GM12878 (cell line): ENCODE results near the gene C1R. TPM values are rescaled to one million over a fixed set of nuclear protein-coding genes. Genes with fewer than 3 reads are reported as not detected.

Source experiments
- ATAC-seq: fragments of 200-7000 bp; cut with Tn5 transposase; 3 replicates; pipeline ENCODE4 v1.9.1; 2020; ENCODE audit warnings: mild to moderate bottlenecking, moderate library complexity
- BruUV-seq: library from RNA; stranded (reverse); fragments of 400-500 nt; replicated peaks from 2 replicates; lab custom pipeline; 2021; lab: Mats Ljungman, UMichigan
- CTCF ChIA-PET: fragments of 300-600 bp; sonication (Branson Sonifier 250); formaldehyde crosslinking; extraction: SDS; loops from one replicate; lab custom pipeline; 2021; ENCODE audit warnings: inconsistent platforms; lab: Yijun Ruan, JAX
- POLR2A ChIA-PET: fragments of 350-600 bp; formaldehyde crosslinking; extraction: SDS; loops from one replicate; lab custom pipeline; 2021; ENCODE audit warnings: inconsistent platforms; lab: Charles Lee
- RAD21 ChIA-PET: fragments of 300-600 bp; sonication (Branson Sonifier 250); formaldehyde crosslinking; loops from one replicate; lab custom pipeline; 2023; ENCODE audit warnings: antibody characterized with exemption; ENCODE audit not compliant: unreplicated experiment; lab: Charles Lee
- SMC1A ChIA-PET: fragments of 300-600 bp; sonication (Branson Sonifier 250); formaldehyde crosslinking; loops from one replicate; lab custom pipeline; 2023; ENCODE audit not compliant: unreplicated experiment, uncharacterized antibody; lab: Charles Lee
- DNase-seq: peaks from one replicate; pipeline ENCODE4 v3.0.0-alpha.2; 2011; ENCODE audit warnings: low read depth, low spot score
- FAIRE-seq: peaks from 3 replicates; lab custom pipeline; 2011; peaks lifted over from hg19 to GRCh38; lab: Jason Lieb, UNC
- H2AFZ ChIP-seq: 2 replicates; pipeline ENCODE4 v1.6.0; 2011; ENCODE audit warnings: low read depth, low read length, control low read depth; ENCODE audit not compliant: control insufficient read depth
- H3K27ac ChIP-seq: 2 replicates; pipeline ENCODE4 v1.5.1; 2011; ENCODE audit warnings: control low read depth; ENCODE audit not compliant: control insufficient read depth, insufficient read depth
- H3K27me3 ChIP-seq, 2 experiments: replicated peaks in 1 of 2; 2 replicates each; pipeline versions ENCODE4 v1.6.0 to v1.6.1; 2011; ENCODE audit warnings: low read length in 1 of 2; ENCODE audit not compliant: control insufficient read depth in 2 of 2, insufficient read depth in 2 of 2
- H3K36me3 ChIP-seq, 2 experiments: 2 replicates each; pipeline ENCODE4 v1.5.1; 2011; ENCODE audit warnings: low read length in 1 of 2; ENCODE audit not compliant: control insufficient read depth in 2 of 2, insufficient read depth in 2 of 2
- H3K4me1 ChIP-seq: 2 replicates; pipeline ENCODE4 v1.6.1; 2011; ENCODE audit warnings: mild to moderate bottlenecking, low read length, moderate library complexity, mixed read lengths; ENCODE audit not compliant: control insufficient read depth, insufficient read depth
- H3K4me2 ChIP-seq: 2 replicates; pipeline ENCODE4 v1.6.0; 2011; ENCODE audit warnings: control low read depth; ENCODE audit not compliant: control insufficient read depth, insufficient read depth
- H3K4me3 ChIP-seq: fragments of 200-600 bp; sonication (generic); 2 replicates; pipeline ENCODE4 v1.5.1; 2016
- H3K79me2 ChIP-seq: 2 replicates; pipeline ENCODE4 v1.6.0; 2011; ENCODE audit warnings: low read length; ENCODE audit not compliant: control insufficient read depth, insufficient read depth
- H3K9ac ChIP-seq: 2 replicates; pipeline ENCODE4 v1.8.0; 2011; ENCODE audit warnings: low read length, control low read depth, mixed read lengths; ENCODE audit not compliant: control insufficient read depth, insufficient read depth
- H3K9me3 ChIP-seq: replicated peaks from 3 replicates; pipeline ENCODE4 v1.5.1; 2011; ENCODE audit warnings: mild to moderate bottlenecking, low read length; ENCODE audit not compliant: control insufficient read depth, insufficient read depth
- H4K20me1 ChIP-seq: 2 replicates; pipeline ENCODE4 v1.6.0; 2011; ENCODE audit not compliant: control insufficient read depth, insufficient read depth
- ATF2 ChIP-seq: IDR thresholded peaks from 2 replicates; pipeline ENCODE4 v1.6.1; 2012; ENCODE audit warnings: low read length, inconsistent platforms
- HDAC6 ChIP-seq: fragments of 200-600 bp; sonication (generic); IDR thresholded peaks from one replicate; pipeline ENCODE4 v1.8.0; 2017; ENCODE audit warnings: antibody characterized with exemption; ENCODE audit not compliant: unreplicated experiment
- PAX5 ChIP-seq: IDR thresholded peaks from 2 replicates; pipeline ENCODE4 v1.6.1; 2011; ENCODE audit warnings: low read depth, low read length, borderline replicate concordance
- STAT3 ChIP-seq: IDR thresholded peaks from 2 replicates; pipeline ENCODE4 v1.6.1; 2011; ENCODE audit warnings: low read depth, low read length, improper control_type of control experiment
- ZBTB11 ChIP-seq: fragments of 450-650 bp; formaldehyde crosslinking; IDR thresholded peaks from 2 replicates; pipeline ENCODE4 v1.5.0; 2022; ENCODE audit warnings: mild to moderate bottlenecking, missing genetic modification characterization
- ZBTB33 ChIP-seq: fragments of 450-650 bp; IDR thresholded peaks from 2 replicates; pipeline ENCODE4 v1.6.1; 2017; ENCODE audit warnings: mild to moderate bottlenecking
- WGBS: methylation state at CpG from one replicate; pipeline ENCODE4 v1.1.6; 2016; ENCODE audit warnings: low lambda C conversion rate; ENCODE audit not compliant: insufficient replicate concordance, insufficient coverage; ENCODE audit errors: missing lambda C conversion rate; 5-methylcytosine and 5-hydroxymethylcytosine counted together
- in situ Hi-C: fragments of 300-500 bp; cut with MboI; formaldehyde crosslinking; loops from 9 replicates; pipeline ENCODE4 v1.14.3; 2018; ENCODE audit warnings: mixed read lengths
- intact Hi-C: fragments of 100-400 bp; cut with micrococcal nuclease; formaldehyde crosslinking; loops from one replicate; pipeline ENCODE4 v1.14.2; 2022; ENCODE audit not compliant: unreplicated experiment
- polyA plus RNA-seq, 11 experiments: library from polyadenylated mRNA; depleted of rRNA in 4 of 11; unstranded in 6 of 11; stranded (reverse) in 5 of 11; fragments of >200 nt; fragmentation: Nextera tagmentation in 4 of 11; fragmentation: Illumina TruSeq in 1 of 11; extraction: Ambion mirVana in 4 of 11; extraction: Trizol in 1 of 11; gene quantifications; 1 replicate in 1 of 11; 2 replicates in 10 of 11; pipeline versions ENCODE4 v1.2.1 to v1.2.3, GENCODE V29; 2011 to 2016; ENCODE audit warnings: inconsistent platforms in 2 of 11, missing spikeins in 2 of 11, low read depth in 1 of 11
- total RNA-seq, 4 experiments: library from RNA; depleted of rRNA in 3 of 4; stranded (reverse); fragments of >200 nt in 3 of 4; fragmentation: Illumina TruSeq in 1 of 4; extraction: Trizol in 1 of 4; gene quantifications; 2 replicates each; pipeline versions ENCODE4 v1.2.1 to v1.2.3, GENCODE V29; 2013 to 2021

The C1R gene
- total and polyA plus RNA-seq, 10 of the 15 experiments (the other 5 are each of a cell fraction or from before 2014, with no cell fraction given) = 0.31 to 1.9 (median 0.96) TPM; not detected in 1

- no peak for FAIRE-seq
- ChIA-PET SMC1A (no interaction called here), POLR2A (no interaction called here), CTCF (interaction anchor here (0.9 to 6.3 kb wide), 3 partner anchors 13 to 144 kb away, joined by 3 to 32 read pairs (median 8); partner anchors contain the start of genes C12orf57 and RNU7-1), RAD21 (no interaction called here)
- intact Hi-C loops (no loop called here), in situ Hi-C loops (no loop called here)
- ATAC-seq = no peak
- Histone ChIP-seq H3K4me3 (no peak overlapping the region), H3K27ac (no peak overlapping the region), H3K4me2 (no peak overlapping the region), H3K36me3 (no peaks in the 10 kb centered on the region), H3K9me3 (no peaks in the 10 kb centered on the region; the same call in 2 of the 3 replicates), H3K27me3 (no peaks in the 10 kb centered on the region; a peak in 1 of 4 replicates), H4K20me1 (no peaks in the 10 kb centered on the region), H2AFZ (no peak overlapping the region), H3K9ac (no peak overlapping the region), H3K79me2 (no peaks in the 10 kb centered on the region), H3K4me1 (no peaks in the 10 kb centered on the region)
- no TSS peak for BruUV-seq
- WGBS = 57% methylated on average over 11 of the region's 11 CpGs
- DNase-seq = no peak
- TF ChIP-seq HDAC6 (no peak), ATF2 (no peak)
Measured at GRCh38 chr12:7089196-7089871, 2.9 kb downstream of the C1R start.

- Histone ChIP-seq H3K79me2 (no peaks in the 10 kb centered on the region), H3K4me2 (no peak overlapping the region), H3K4me1 (no peaks in the 10 kb centered on the region), H3K27ac (no peak overlapping the region), H4K20me1 (no peaks in the 10 kb centered on the region), H3K27me3 (no peaks in the 10 kb centered on the region), H3K36me3 (no peaks in the 10 kb centered on the region), H2AFZ (no peak overlapping the region), H3K9me3 (no peaks in the 10 kb centered on the region; the same call in 2 of the 3 replicates), H3K9ac (no peak overlapping the region), H3K4me3 (no peak overlapping the region)
- ChIA-PET CTCF (no interaction called here), POLR2A (no interaction called here), SMC1A (no interaction called here), RAD21 (no interaction called here)
- BruUV-seq = no TSS peak
- in situ Hi-C loops = no loop called here
- DNase-seq = no peak
- no peak for FAIRE-seq
- intact Hi-C loops = no loop called here
- ATAC-seq = no peak
- TF ChIP-seq ZBTB33 (no peak), PAX5 (no peak), STAT3 (no peak), ZBTB11 (CRISPR knock-in tag) (no peak), HDAC6 (no peak)
Measured at GRCh38 chr12:7083125-7083524, 9.1 kb downstream of the C1R start.
